WI38 (cell line): ENCODE measurements around the gene RIMBP2.

ENCODE experiments used
- H3K4me3 ChIP-seq: 2 replicates; pipeline ENCODE4 v1.5.1; 2011; ENCODE audit warnings: low read depth, mild to moderate bottlenecking, control low read depth, low read length
- TF ChIP-seq, protein P1 (sequence below): IDR thresholded peaks from 2 replicates; pipeline ENCODE4 v1.5.1; 2012; ENCODE audit warnings: low read depth, mild to moderate bottlenecking, control low read depth, low read length

RIMBP2 gene, protein sequence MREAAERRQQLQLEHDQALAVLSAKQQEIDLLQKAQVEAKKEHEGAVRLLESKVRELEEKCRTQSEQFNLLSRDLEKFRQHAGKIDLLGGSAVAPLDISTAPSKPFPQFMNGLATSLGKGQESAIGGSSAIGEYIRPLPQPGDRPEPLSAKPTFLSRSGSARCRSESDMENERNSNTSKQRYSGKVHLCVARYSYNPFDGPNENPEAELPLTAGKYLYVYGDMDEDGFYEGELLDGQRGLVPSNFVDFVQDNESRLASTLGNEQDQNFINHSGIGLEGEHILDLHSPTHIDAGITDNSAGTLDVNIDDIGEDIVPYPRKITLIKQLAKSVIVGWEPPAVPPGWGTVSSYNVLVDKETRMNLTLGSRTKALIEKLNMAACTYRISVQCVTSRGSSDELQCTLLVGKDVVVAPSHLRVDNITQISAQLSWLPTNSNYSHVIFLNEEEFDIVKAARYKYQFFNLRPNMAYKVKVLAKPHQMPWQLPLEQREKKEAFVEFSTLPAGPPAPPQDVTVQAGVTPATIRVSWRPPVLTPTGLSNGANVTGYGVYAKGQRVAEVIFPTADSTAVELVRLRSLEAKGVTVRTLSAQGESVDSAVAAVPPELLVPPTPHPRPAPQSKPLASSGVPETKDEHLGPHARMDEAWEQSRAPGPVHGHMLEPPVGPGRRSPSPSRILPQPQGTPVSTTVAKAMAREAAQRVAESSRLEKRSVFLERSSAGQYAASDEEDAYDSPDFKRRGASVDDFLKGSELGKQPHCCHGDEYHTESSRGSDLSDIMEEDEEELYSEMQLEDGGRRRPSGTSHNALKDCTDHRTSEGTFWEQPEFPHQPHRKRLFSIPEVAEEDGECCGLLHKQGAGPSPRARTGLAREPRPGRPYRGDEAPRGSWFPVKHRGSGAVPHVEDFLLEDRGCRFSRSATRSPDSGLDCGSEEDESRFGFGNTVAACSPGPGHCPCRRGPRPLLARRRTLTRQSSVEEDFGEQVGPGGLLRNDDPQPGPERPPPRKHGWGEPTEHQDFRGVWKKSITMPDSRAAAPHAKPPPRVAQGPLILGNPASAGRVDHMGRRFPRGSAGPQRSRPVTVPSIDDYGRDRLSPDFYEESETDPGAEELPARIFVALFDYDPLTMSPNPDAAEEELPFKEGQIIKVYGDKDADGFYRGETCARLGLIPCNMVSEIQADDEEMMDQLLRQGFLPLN (N-terminal part only)

DNA sequence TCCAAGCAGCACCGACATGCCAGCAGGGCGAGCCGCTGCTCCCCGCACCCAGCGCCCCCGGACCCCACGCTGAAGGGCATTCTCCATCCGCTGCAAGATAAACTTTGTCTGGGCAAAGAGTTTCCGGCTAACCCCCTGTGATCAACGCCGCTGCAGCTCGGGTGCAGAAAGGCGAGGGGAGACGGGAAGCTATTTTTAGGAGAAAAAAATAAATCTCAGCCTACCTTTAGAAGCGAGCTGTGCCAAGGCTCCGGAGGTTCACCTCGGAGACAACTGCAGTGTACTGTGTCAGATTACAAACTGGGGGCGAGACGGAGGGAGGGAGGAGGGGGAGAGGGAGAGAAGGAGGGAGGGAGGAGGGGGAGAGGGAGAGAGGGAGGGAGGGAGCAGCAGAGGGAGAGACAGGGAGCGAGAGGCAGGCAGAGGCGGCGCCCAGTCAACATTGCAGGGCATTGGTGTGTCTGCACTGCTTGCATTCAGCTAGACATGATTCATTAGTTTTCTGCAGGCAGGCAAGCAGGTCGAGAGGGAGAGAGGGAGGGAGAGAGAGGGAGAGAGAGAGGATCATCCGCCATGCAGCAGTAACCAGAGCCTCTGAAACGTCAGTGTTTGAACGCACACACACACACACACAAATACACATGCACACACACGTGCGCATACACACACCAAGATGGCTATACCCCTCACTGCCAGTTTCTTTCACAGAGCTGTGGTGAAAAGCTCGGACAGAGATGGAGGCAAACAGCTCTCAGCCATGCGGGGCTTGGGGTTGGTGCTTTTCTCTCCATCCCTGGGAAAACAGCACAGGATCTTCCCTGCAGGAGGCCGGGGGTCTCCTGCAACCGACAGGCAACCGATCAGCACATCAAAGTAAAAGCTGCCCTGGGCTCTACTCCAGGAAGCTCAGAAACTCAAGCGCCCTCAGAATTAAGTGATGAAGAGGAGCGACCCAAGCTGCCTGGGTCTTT lies at the start of gene RIMBP2:
Gene RIMBP2, minus strand, starts transcription at position 302 of the 971 bp plus-strand sequence. CDS start 237,286 bp downstream, outside the sequence.
- TF ChIP-seq, protein P1, sequence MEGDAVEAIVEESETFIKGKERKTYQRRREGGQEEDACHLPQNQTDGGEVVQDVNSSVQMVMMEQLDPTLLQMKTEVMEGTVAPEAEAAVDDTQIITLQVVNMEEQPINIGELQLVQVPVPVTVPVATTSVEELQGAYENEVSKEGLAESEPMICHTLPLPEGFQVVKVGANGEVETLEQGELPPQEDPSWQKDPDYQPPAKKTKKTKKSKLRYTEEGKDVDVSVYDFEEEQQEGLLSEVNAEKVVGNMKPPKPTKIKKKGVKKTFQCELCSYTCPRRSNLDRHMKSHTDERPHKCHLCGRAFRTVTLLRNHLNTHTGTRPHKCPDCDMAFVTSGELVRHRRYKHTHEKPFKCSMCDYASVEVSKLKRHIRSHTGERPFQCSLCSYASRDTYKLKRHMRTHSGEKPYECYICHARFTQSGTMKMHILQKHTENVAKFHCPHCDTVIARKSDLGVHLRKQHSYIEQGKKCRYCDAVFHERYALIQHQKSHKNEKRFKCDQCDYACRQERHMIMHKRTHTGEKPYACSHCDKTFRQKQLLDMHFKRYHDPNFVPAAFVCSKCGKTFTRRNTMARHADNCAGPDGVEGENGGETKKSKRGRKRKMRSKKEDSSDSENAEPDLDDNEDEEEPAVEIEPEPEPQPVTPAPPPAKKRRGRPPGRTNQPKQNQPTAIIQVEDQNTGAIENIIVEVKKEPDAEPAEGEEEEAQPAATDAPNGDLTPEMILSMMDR, result no peak
- no peak within 1 kb of the TSS for H3K4me3 ChIP-seq

DNA sequence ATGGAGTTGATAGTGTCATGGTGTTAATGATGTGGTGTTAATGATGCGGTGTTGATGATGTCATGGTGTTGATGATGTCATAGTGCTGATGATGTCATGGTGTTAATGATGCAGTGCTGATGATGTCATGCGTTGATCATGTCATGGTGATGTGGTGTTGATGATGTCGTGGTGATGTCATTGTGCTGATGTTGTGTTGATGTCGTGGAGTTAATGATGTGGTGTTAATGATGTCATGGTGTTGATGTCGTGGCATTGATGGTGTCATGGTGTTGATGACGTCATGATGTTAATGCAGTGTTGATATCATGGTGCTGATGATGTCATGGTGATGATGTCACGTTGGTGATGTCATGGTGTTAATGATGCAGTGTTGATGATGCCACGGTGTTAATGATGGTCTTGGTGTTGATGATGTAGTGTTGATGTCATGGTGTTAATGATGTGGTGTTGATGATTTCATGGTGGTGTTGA lies 49.1 kb upstream of the RIMBP2 start:
- TF ChIP-seq, protein P1, result no peak
- no peak overlapping the region for H3K4me3 ChIP-seq

DNA sequence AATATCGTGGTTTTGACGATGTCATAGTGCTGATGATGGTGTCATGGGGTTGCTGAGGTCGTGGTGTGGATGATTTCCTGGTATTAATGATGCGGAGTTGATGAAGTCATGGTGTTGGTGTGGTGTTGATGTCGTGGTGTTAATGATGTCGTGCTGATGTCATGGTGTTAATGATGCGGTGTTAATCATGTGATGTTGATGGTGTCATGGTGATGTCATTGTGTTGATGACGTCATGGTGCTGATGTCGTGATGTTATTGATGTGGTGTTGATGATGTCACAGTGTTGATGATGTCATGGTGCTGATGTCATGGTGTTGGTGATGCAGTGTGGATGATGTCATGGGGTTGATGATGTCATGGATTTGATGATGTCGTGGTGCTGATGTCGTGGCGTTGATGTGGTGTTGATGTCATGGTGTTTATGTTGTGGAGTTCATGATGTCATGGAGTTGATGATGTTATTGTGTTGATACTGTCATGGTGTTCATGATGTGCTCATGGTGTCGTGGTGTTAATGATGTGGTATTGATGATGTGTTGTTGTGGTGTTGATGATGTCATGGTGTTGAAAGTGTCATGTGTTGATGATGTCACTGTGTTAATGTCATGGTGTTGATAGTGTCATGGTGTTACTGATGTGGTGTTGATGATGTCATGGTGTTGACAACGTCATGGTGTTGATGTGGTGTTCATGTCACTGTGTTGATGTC lies 48.5 kb upstream of the RIMBP2 start:
- no peak overlapping the region for H3K4me3 ChIP-seq
- TF ChIP-seq, protein P1, result no peak

DNA sequence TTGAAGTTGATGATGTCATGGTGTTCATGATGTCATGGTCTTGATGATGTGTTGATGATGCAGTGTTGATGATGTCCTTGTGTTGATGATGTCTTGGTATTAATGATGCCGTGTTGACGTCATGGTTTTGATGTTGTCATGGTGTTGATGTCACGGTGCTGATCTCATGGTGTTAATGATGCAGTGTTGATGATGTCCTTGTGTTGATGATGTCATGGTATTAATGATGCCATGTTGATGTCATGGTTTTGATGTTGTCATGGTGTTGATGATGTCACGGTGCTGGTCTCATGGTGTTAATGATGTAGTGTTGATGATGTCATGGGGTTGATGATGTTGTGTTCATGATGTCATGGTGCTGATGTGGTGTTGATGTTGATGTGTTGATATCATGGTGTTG lies 48.0 kb upstream of the RIMBP2 start:
- H3K4me3 ChIP-seq, result no peak overlapping the region
- TF ChIP-seq, protein P1, result no peak

DNA sequence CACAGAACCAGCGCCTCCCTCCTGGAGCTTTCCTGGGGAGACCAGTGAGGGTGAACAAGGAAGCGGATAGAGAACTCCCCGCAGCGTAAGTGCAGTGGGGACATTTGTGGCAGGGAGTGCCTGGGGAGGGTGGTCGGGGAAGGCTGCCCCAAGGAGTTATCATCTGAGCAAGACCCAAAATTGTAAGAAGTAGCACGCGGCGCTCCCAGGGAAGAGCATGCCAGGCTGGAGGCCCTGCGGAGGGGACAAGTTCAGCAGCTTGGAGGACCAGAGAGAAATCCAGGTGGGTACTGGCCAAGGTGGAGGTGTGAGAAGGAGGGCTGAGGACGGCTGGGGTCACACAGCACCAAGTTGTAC lies 46.2 kb upstream of the RIMBP2 start:
- no peak overlapping the region for H3K4me3 ChIP-seq
- TF ChIP-seq, protein P1, result no peak
